ENCODE measurements around the gene SHC4. TPM values are rescaled to one million over a fixed set of nuclear protein-coding genes. Genes with fewer than 3 reads are reported as not detected.

SHC4 gene
- polyA plus RNA-seq, 1 donor from 2014 or later = 4.5 TPM

DNA sequence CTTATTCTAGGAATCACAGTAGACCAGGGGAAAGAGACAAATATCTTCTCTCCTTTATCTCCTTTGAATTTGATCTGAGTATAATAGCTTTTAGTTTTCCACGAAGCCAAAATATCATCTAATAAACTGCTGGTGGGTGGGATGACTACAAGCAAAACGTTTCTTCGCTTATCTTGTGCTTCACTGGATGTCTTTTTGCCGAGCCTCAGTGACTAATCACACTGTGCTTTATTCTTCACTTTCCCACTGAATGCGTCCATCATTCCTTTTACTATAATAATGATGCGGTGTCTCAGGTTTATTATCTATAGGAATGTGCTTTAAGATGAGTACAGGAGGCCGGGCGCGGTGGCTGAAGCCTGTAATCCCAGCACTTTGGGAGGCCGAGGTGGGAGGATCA lies 185.4 kb downstream of the SHC4 start:
- H3K4me3 ChIP-seq (ENCODE audit: low read length) = no peak overlapping the region
- H3K27ac ChIP-seq (ENCODE audit: low read length) = no peak overlapping the region
- no peaks in the 10 kb centered on the region for H3K36me3 ChIP-seq (ENCODE audit: insufficient read depth, low read length)
- H3K4me2 ChIP-seq (ENCODE audit: low read length) = no peak overlapping the region
- no peak overlapping the region for H2AFZ ChIP-seq (ENCODE audit: low read depth, low read length)
- H3K9me3 ChIP-seq (ENCODE audit: low read length) = no peaks in the 10 kb centered on the region
- H3K79me2 ChIP-seq (replicated peaks; ENCODE audit: insufficient read depth, low read length) = no peaks in the 10 kb centered on the region
- H3K9me2 ChIP-seq (ENCODE audit: insufficient read depth, low read length) = no peaks in the 10 kb centered on the region
- TF ChIP-seq MXI1 (conservative IDR thresholded peaks at IDR 0.05; ENCODE audit: poor library complexity, severe bottlenecking) = no peak
- TF ChIP-seq, protein P1, sequence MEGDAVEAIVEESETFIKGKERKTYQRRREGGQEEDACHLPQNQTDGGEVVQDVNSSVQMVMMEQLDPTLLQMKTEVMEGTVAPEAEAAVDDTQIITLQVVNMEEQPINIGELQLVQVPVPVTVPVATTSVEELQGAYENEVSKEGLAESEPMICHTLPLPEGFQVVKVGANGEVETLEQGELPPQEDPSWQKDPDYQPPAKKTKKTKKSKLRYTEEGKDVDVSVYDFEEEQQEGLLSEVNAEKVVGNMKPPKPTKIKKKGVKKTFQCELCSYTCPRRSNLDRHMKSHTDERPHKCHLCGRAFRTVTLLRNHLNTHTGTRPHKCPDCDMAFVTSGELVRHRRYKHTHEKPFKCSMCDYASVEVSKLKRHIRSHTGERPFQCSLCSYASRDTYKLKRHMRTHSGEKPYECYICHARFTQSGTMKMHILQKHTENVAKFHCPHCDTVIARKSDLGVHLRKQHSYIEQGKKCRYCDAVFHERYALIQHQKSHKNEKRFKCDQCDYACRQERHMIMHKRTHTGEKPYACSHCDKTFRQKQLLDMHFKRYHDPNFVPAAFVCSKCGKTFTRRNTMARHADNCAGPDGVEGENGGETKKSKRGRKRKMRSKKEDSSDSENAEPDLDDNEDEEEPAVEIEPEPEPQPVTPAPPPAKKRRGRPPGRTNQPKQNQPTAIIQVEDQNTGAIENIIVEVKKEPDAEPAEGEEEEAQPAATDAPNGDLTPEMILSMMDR (IDR thresholded peaks at IDR 0.05; ENCODE audit: poor library complexity, severe bottlenecking) = no peak
- TF ChIP-seq RAD21 (conservative IDR thresholded peaks at IDR 0.05) = no peak
- no peak for TF ChIP-seq TAF1 (IDR thresholded peaks at IDR 0.05; ENCODE audit: low read depth)
- no peak for TF ChIP-seq EP300 (conservative IDR thresholded peaks at IDR 0.05; ENCODE audit: poor library complexity, severe bottlenecking)
- TF ChIP-seq, protein P2, sequence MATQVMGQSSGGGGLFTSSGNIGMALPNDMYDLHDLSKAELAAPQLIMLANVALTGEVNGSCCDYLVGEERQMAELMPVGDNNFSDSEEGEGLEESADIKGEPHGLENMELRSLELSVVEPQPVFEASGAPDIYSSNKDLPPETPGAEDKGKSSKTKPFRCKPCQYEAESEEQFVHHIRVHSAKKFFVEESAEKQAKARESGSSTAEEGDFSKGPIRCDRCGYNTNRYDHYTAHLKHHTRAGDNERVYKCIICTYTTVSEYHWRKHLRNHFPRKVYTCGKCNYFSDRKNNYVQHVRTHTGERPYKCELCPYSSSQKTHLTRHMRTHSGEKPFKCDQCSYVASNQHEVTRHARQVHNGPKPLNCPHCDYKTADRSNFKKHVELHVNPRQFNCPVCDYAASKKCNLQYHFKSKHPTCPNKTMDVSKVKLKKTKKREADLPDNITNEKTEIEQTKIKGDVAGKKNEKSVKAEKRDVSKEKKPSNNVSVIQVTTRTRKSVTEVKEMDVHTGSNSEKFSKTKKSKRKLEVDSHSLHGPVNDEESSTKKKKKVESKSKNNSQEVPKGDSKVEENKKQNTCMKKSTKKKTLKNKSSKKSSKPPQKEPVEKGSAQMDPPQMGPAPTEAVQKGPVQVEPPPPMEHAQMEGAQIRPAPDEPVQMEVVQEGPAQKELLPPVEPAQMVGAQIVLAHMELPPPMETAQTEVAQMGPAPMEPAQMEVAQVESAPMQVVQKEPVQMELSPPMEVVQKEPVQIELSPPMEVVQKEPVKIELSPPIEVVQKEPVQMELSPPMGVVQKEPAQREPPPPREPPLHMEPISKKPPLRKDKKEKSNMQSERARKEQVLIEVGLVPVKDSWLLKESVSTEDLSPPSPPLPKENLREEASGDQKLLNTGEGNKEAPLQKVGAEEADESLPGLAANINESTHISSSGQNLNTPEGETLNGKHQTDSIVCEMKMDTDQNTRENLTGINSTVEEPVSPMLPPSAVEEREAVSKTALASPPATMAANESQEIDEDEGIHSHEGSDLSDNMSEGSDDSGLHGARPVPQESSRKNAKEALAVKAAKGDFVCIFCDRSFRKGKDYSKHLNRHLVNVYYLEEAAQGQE (IDR thresholded peaks at IDR 0.05; ENCODE audit: borderline replicate concordance) = no peak
- no peak for TF ChIP-seq SMC3 (conservative IDR thresholded peaks at IDR 0.05; ENCODE audit: poor library complexity)
- no peak for TF ChIP-seq POLR2AphosphoS5 (IDR thresholded peaks at IDR 0.05)
- no peak for TF ChIP-seq EZH2 (IDR thresholded peaks at IDR 0.05; ENCODE audit: borderline replicate concordance, insufficient read depth, low read length, poor library complexity, severe bottlenecking)
- H3K27me3 ChIP-seq (ENCODE audit: insufficient read depth, low read depth, low read length) = no peaks in the 10 kb centered on the region
- H3K9ac ChIP-seq (ENCODE audit: low read length) = no peak overlapping the region
- H3F3A ChIP-seq (ENCODE audit: insufficient read depth, low read length, poor library complexity, severe bottlenecking) = no peaks in the 10 kb centered on the region
- H4K20me1 ChIP-seq (ENCODE audit: insufficient read depth) = no peaks in the 10 kb centered on the region

DNA sequence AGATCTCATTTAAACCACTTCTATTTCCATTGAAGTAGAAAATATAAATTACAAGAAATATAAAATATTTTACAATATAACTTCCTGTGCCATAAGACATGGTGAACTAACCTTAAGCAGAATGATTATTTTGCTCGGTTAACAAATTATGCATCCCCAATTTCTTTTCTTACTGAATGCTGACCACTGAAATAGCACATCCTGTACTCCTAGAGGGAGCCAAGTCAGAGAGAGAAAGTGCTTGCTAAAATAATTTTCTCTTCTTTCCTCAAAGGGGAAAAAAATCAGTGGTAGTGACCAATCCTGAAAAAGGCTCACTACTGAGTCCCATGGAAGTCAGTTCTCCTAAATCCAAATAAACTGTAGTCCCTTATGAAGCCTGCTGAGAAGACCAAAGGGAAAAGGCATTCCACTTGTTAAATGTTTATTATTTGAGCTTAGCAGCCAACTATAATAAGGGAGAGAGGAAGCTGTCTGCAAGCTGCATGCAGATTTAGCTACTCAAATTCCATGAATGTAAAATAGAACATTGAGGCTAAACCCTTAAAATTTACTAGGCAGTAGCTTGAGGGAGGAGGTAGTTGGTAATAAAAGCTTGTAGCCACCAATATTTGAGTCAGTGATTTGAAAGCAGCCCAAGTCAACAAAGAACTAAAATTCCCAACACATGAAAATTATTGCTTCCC lies 185.9 kb downstream of the SHC4 start:
- Histone ChIP-seq H4K20me1 (ENCODE audit: insufficient read depth) (no peaks in the 10 kb centered on the region), H3K9ac (ENCODE audit: low read length) (no peak overlapping the region), H3K9me3 (ENCODE audit: low read length) (no peaks in the 10 kb centered on the region), H3K79me2 (replicated peaks; ENCODE audit: insufficient read depth, low read length) (no peaks in the 10 kb centered on the region), H3K27ac (ENCODE audit: low read length) (no peak overlapping the region), H3K36me3 (ENCODE audit: insufficient read depth, low read length) (no peaks in the 10 kb centered on the region), H3K27me3 (ENCODE audit: insufficient read depth, low read depth, low read length) (no peaks in the 10 kb centered on the region), H3F3A (ENCODE audit: insufficient read depth, low read length, poor library complexity, severe bottlenecking) (no peaks in the 10 kb centered on the region), H3K4me3 (ENCODE audit: low read length) (no peak overlapping the region), H3K4me2 (ENCODE audit: low read length) (no peak overlapping the region), H3K9me2 (ENCODE audit: insufficient read depth, low read length) (no peaks in the 10 kb centered on the region), H2AFZ (ENCODE audit: low read depth, low read length) (no peak overlapping the region)
- no peak for TF ChIP-seq TAF1 (IDR thresholded peaks at IDR 0.05; ENCODE audit: low read depth)
- no peak for TF ChIP-seq RAD21 (conservative IDR thresholded peaks at IDR 0.05)
- TF ChIP-seq POLR2AphosphoS5 (IDR thresholded peaks at IDR 0.05) = no peak
- TF ChIP-seq MXI1 (conservative IDR thresholded peaks at IDR 0.05; ENCODE audit: poor library complexity, severe bottlenecking) = no peak
- TF ChIP-seq, protein P2 (IDR thresholded peaks at IDR 0.05; ENCODE audit: borderline replicate concordance) = no peak
- TF ChIP-seq, protein P1 (IDR thresholded peaks at IDR 0.05; ENCODE audit: poor library complexity, severe bottlenecking) = no peak
- TF ChIP-seq EZH2 (IDR thresholded peaks at IDR 0.05; ENCODE audit: borderline replicate concordance, insufficient read depth, low read length, poor library complexity, severe bottlenecking) = no peak
- no peak for TF ChIP-seq EP300 (conservative IDR thresholded peaks at IDR 0.05; ENCODE audit: poor library complexity, severe bottlenecking)
- no peak for TF ChIP-seq SMC3 (conservative IDR thresholded peaks at IDR 0.05; ENCODE audit: poor library complexity)
